PC-3 (cell line): ENCODE results near the gene PPBP.
"Not testable (repeated sequence)": the region's sequence is repeated elsewhere in the genome, so short reads cannot be mapped to it uniquely, and the experiment has no call there.

Experiments used
- EZH2 ChIP-seq: fragments of 300-600 bp; sonication (generic); IDR thresholded peaks from one replicate; pipeline ENCODE4 v1.6.1; 2017; ENCODE audit warnings: antibody characterized with exemption, mild to moderate bottlenecking, low read length; ENCODE audit not compliant: unreplicated experiment
- TF ChIP-seq, protein P1 (sequence below): fragments of 300-600 bp; sonication (generic); conservative IDR thresholded peaks from 2 replicates; pipeline ENCODE4 v1.5.1; 2017; ENCODE audit warnings: antibody characterized with exemption, low read depth, mild to moderate bottlenecking, low read length

GRCh38 chr4:73981175-73981574 lies 6.8 kb downstream of the PPBP start:
- TF ChIP-seq, protein P1, sequence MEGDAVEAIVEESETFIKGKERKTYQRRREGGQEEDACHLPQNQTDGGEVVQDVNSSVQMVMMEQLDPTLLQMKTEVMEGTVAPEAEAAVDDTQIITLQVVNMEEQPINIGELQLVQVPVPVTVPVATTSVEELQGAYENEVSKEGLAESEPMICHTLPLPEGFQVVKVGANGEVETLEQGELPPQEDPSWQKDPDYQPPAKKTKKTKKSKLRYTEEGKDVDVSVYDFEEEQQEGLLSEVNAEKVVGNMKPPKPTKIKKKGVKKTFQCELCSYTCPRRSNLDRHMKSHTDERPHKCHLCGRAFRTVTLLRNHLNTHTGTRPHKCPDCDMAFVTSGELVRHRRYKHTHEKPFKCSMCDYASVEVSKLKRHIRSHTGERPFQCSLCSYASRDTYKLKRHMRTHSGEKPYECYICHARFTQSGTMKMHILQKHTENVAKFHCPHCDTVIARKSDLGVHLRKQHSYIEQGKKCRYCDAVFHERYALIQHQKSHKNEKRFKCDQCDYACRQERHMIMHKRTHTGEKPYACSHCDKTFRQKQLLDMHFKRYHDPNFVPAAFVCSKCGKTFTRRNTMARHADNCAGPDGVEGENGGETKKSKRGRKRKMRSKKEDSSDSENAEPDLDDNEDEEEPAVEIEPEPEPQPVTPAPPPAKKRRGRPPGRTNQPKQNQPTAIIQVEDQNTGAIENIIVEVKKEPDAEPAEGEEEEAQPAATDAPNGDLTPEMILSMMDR: not testable (repeated sequence)
- not testable (repeated sequence) for TF ChIP-seq EZH2
